HepG2 (cell line): ENCODE results near the gene CCDC88B. TPM values are rescaled to one million over a fixed set of nuclear protein-coding genes. Genes with fewer than 3 reads are reported as not detected.

Source experiments
- ATF7 ChIP-seq, 2 experiments: fragments of 450-650 bp in 1 of 2; sonication (generic) in 1 of 2; formaldehyde crosslinking in 1 of 2; IDR thresholded peaks; 2 replicates each; pipeline versions ENCODE4 v1.4.0 to v1.6.1; 2016 to 2020; ENCODE audit warnings: antibody characterized with exemption in 1 of 2, mild to moderate bottlenecking in 1 of 2, missing genetic modification reagents in 1 of 2
- GATAD1 ChIP-seq: IDR thresholded peaks from 2 replicates; pipeline ENCODE4 v1.6.1; 2016; ENCODE audit warnings: missing genetic modification reagents, missing compliant biosample characterization
- HNF4A ChIP-seq: sonication (generic); formaldehyde crosslinking; IDR thresholded peaks from 2 replicates; pipeline ENCODE4 v1.4.0; 2020; ENCODE audit warnings: missing genetic modification reagents
- IKZF5 ChIP-seq: IDR thresholded peaks from 2 replicates; pipeline ENCODE4 v1.6.1; 2018; ENCODE audit warnings: missing genetic modification reagents, mild to moderate bottlenecking, missing compliant biosample characterization
- KDM1A ChIP-seq: IDR thresholded peaks from 2 replicates; pipeline ENCODE4 v1.6.1; 2016; ENCODE audit warnings: missing compliant biosample characterization
- SIN3A ChIP-seq: IDR thresholded peaks from 2 replicates; pipeline ENCODE4 v1.6.1; 2011; ENCODE audit warnings: low read depth, mild to moderate bottlenecking, control low read depth, low read length, borderline replicate concordance
- TFE3 ChIP-seq: IDR thresholded peaks from 2 replicates; pipeline ENCODE4 v1.6.1; 2016
- TOE1 ChIP-seq: sonication (generic); formaldehyde crosslinking; IDR thresholded peaks from 2 replicates; pipeline ENCODE4 v1.4.0; 2020; ENCODE audit warnings: mild to moderate bottlenecking, missing genetic modification reagents
- ZBED4 ChIP-seq: sonication (generic); formaldehyde crosslinking; IDR thresholded peaks from 2 replicates; pipeline ENCODE4 v1.4.0; 2020; ENCODE audit warnings: missing genetic modification reagents, borderline replicate concordance
- ZC3H4 ChIP-seq: sonication (generic); formaldehyde crosslinking; IDR thresholded peaks from 2 replicates; pipeline ENCODE4 v1.4.0; 2020; ENCODE audit warnings: missing genetic modification reagents, borderline replicate concordance
- ZNF580 ChIP-seq: IDR thresholded peaks from 2 replicates; pipeline ENCODE4 v1.6.1; 2016; ENCODE audit warnings: low read depth, borderline replicate concordance
- ZNF670 ChIP-seq: sonication (generic); formaldehyde crosslinking; IDR thresholded peaks from 2 replicates; pipeline ENCODE4 v1.8.0; 2022; ENCODE audit warnings: mild to moderate bottlenecking, missing genetic modification reagents, borderline replicate concordance
- ZNF878 ChIP-seq: sonication (generic); formaldehyde crosslinking; IDR thresholded peaks from 2 replicates; pipeline ENCODE4 v1.8.1; 2023; ENCODE audit warnings: mild to moderate bottlenecking, missing genetic modification reagents, moderate library complexity
- ZSCAN25 ChIP-seq: sonication (generic); formaldehyde crosslinking; IDR thresholded peaks from 2 replicates; pipeline ENCODE4 v1.8.0; 2022; ENCODE audit warnings: mild to moderate bottlenecking, missing genetic modification reagents
- ZSCAN9 ChIP-seq: IDR thresholded peaks from 2 replicates; pipeline ENCODE4 v1.6.1; 2016; ENCODE audit warnings: borderline replicate concordance
- polyA plus RNA-seq, 8 experiments: library from polyadenylated mRNA; depleted of rRNA in 3 of 8; stranded (reverse) in 7 of 8; unstranded in 1 of 8; fragments of >200 nt; fragmentation: Illumina TruSeq in 4 of 8; extraction: Trizol in 4 of 8; gene quantifications; 2 replicates each; pipeline versions ENCODE4 v1.2.1 to v1.2.3, GENCODE V29; 2011 to 2016; ENCODE audit warnings: low read depth in 4 of 8, missing spikeins in 1 of 8, mixed read lengths in 1 of 8; ENCODE audit not compliant: insufficient read depth in 1 of 8
- total RNA-seq, 5 experiments: library from RNA; depleted of rRNA; stranded (reverse); fragments of >200 nt; fragmentation: Illumina TruSeq; extraction: Trizol; gene quantifications; 2 replicates each; pipeline ENCODE4 v1.2.3, GENCODE V29; 2016; ENCODE audit warnings: low read depth in 1 of 5
- TF ChIP-seq, protein P1 (sequence below), 2 experiments: fragments of 450-650 bp in 1 of 2; sonication (generic) in 1 of 2; formaldehyde crosslinking; IDR thresholded peaks; 2 replicates each; pipeline versions ENCODE4 v1.5.0 to v1.8.0; 2020 to 2022; ENCODE audit warnings: mild to moderate bottlenecking in 1 of 2, missing genetic modification reagents in 1 of 2
- TF ChIP-seq, protein P2 (sequence below): sonication (generic); formaldehyde crosslinking; IDR thresholded peaks from 2 replicates; pipeline ENCODE4 v1.4.0; 2020; ENCODE audit warnings: mild to moderate bottlenecking, missing genetic modification reagents

The CCDC88B gene
- total and polyA plus RNA-seq, 2 of the 13 experiments (the other 11 are each of a cell fraction or from before 2014, with no cell fraction given), result 3.6 to 4.8 TPM

- TF ChIP-seq ZNF878 (CRISPR knock-in tag) (0 out of 2 replicates have a peak, but pooled peaks have one; percentile 79), ZNF580 (CRISPR knock-in tag) (peak; percentile 55; the same call in 1 of the 2 replicates), HNF4A (CRISPR knock-in tag) (peak; percentile 61), ZSCAN25 (CRISPR knock-in tag) (peak; percentile 60; the same call in 1 of the 2 replicates), GATAD1 (CRISPR knock-in tag) (0 out of 2 replicates have a peak, but pooled peaks have one; percentile 43), ZNF670 (CRISPR knock-in tag) (no peak), TFE3 (CRISPR knock-in tag) (peak; percentile 40), TOE1 (CRISPR knock-in tag) (no peak), KDM1A (CRISPR knock-in tag) (no peak), IKZF5 (CRISPR knock-in tag) (0 out of 2 replicates have a peak, but pooled peaks have one; percentile 11), ZSCAN9 (CRISPR knock-in tag) (peak; percentile 13; the same call in 1 of the 2 replicates), ZBED4 (peak; percentile 23; the same call in 1 of the 2 replicates), ATF7 (IDR thresholded peaks at IDR 0.05) (no peak), ATF7 (CRISPR knock-in tag; IDR thresholded peaks at IDR 0.05) (no peak), ZC3H4 (CRISPR knock-in tag) (peak; percentile 36; the same call in 1 of the 2 replicates), SIN3A (peak; percentile 73; the same call in 1 of the 2 replicates)
- TF ChIP-seq, protein P1, sequence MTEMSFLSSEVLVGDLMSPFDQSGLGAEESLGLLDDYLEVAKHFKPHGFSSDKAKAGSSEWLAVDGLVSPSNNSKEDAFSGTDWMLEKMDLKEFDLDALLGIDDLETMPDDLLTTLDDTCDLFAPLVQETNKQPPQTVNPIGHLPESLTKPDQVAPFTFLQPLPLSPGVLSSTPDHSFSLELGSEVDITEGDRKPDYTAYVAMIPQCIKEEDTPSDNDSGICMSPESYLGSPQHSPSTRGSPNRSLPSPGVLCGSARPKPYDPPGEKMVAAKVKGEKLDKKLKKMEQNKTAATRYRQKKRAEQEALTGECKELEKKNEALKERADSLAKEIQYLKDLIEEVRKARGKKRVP (CRISPR knock-in tag; IDR thresholded peaks at IDR 0.05), result no peak
- TF ChIP-seq, protein P2, sequence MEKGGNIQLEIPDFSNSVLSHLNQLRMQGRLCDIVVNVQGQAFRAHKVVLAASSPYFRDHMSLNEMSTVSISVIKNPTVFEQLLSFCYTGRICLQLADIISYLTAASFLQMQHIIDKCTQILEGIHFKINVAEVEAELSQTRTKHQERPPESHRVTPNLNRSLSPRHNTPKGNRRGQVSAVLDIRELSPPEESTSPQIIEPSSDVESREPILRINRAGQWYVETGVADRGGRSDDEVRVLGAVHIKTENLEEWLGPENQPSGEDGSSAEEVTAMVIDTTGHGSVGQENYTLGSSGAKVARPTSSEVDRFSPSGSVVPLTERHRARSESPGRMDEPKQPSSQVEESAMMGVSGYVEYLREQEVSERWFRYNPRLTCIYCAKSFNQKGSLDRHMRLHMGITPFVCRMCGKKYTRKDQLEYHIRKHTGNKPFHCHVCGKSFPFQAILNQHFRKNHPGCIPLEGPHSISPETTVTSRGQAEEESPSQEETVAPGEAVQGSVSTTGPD (CRISPR knock-in tag), result no peak
Observed at GRCh38 chr11:64304316-64305072, 35.5 kb upstream of the CCDC88B start (continued).
